ENCODE results near the gene ELAVL3. TPM values are rescaled to one million over a fixed set of nuclear protein-coding genes. Genes with fewer than 3 reads are reported as not detected.
"Not testable (repeated sequence)": the region's sequence is repeated elsewhere in the genome, so short reads cannot be mapped to it uniquely, and the experiment has no call there.

The ELAVL3 gene
- total RNA-seq, 4 donors from 2014 or later: not detected

DNA sequence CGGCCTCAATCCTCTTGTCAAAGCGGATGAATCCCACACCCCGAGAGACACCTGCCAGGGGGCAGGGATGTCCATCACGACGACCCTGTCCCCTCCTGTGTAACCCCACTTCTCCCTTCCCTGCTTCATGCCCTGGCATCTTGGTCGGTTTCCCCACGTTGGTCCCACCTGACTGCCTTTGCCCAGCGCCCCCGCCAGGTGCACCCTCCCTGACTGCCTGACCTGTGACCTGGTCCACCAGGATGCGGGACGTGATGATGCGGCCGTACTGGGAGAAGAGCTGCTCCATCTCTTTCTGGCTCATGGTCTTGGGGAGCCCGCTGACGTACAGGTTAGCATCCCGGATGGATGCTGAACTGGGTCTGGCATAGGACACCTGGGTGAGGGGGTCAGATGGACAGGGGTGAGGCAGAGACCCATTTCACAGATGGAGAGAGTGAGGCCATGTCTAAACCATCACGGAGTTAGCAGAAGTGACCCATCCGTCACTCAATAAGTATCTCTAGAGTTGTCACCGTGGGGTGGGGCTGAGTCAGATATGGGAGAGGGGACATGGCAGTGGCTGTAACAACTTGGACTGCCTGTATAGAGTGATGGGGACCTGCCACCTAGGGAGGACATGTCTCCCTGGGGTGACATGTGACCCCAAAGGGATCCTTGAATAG lies 22.5 kb downstream of the ELAVL3 start:
- H3K4me1 ChIP-seq: no peaks in the 10 kb centered on the region
- H3K9me3 ChIP-seq: no peaks in the 10 kb centered on the region
- TF ChIP-seq, protein P1, sequence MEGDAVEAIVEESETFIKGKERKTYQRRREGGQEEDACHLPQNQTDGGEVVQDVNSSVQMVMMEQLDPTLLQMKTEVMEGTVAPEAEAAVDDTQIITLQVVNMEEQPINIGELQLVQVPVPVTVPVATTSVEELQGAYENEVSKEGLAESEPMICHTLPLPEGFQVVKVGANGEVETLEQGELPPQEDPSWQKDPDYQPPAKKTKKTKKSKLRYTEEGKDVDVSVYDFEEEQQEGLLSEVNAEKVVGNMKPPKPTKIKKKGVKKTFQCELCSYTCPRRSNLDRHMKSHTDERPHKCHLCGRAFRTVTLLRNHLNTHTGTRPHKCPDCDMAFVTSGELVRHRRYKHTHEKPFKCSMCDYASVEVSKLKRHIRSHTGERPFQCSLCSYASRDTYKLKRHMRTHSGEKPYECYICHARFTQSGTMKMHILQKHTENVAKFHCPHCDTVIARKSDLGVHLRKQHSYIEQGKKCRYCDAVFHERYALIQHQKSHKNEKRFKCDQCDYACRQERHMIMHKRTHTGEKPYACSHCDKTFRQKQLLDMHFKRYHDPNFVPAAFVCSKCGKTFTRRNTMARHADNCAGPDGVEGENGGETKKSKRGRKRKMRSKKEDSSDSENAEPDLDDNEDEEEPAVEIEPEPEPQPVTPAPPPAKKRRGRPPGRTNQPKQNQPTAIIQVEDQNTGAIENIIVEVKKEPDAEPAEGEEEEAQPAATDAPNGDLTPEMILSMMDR (IDR thresholded peaks at IDR 0.05): no peak
- no peak for TF ChIP-seq POLR2A (IDR thresholded peaks at IDR 0.05)
- no peaks in the 10 kb centered on the region for H3K27me3 ChIP-seq
- DNase-seq: no peak
- no peaks in the 10 kb centered on the region for H3K36me3 ChIP-seq
- H3K27ac ChIP-seq: no peak overlapping the region
- WGBS, 2 donors: 86 to 89% methylated on average over 17 to 19 of the region's 19 CpGs
- no peak overlapping the region for H3K4me3 ChIP-seq (replicated peaks in 1 of 3)
- intact Hi-C loops (cut with DNase I): no loop called here

DNA sequence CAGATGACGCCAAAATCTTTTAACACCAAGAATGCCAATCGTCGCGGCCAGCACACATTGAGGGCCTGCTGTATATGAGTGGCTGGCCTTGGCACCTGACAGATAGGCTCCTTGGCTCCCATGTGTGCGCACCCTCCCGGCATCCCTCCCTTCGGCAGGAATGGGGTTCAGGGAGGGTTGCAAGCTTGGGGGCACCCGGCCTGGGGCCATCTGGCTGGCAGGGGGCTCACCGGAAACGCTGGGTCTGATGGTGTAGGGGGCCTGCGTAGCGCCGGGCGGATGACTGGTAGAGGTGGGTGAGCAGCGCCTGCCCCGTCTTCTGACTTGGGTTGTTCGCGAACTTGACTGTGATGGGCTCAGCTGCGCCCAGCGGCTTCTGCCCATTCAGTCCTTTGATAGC lies 23.0 kb downstream of the ELAVL3 start:
- intact Hi-C loops (cut with DNase I): no loop called here

DNA sequence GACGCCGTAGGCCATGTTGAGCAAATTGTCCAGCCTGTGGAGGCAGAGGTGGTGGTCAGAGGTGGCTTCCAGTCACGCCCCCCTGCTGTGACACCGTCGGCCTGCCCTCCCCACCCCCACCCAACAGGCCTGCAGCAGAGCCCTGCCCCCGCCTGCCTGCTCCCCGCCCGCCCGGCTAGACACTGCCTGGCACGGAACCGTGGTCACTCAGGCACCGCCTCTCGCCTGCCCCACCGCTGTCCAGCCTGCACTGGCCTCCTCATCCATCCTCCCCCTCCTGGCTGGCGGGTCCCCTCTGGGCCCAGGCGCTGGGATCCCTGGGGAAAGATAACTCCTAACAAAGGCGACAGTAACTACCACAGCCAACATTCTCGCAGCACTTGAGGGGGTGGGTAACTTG lies 23.7 kb downstream of the ELAVL3 start:
- TF ChIP-seq, protein P1 (IDR thresholded peaks at IDR 0.05): no peak
- no peak for TF ChIP-seq POLR2A (IDR thresholded peaks at IDR 0.05)
- no peaks in the 10 kb centered on the region for H3K9me3 ChIP-seq
- no peaks in the 10 kb centered on the region for H3K36me3 ChIP-seq
- no peak overlapping the region for H3K4me3 ChIP-seq (replicated peaks in 1 of 3)
- H3K27me3 ChIP-seq: no peaks in the 10 kb centered on the region
- peak in 1 of 2 donors; percentile 14 for DNase-seq
- H3K4me1 ChIP-seq: no peaks in the 10 kb centered on the region
- intact Hi-C loops (cut with DNase I): no loop called here
- WGBS, 2 donors: 24 to 30% methylated on average over 8 to 14 of the region's 18 CpGs
- no peak overlapping the region for H3K27ac ChIP-seq

More for the DNA sequence above, 23.0 kb downstream of the ELAVL3 start:
- H3K27ac ChIP-seq: no peak overlapping the region
- no peaks in the 10 kb centered on the region for H3K27me3 ChIP-seq
- no peak for DNase-seq
- H3K4me3 ChIP-seq (replicated peaks in 1 of 3): no peak overlapping the region
- 86 to 90% methylated on average over 20 of the region's 20 CpGs for WGBS, 2 donors
- no peaks in the 10 kb centered on the region for H3K9me3 ChIP-seq
- no peaks in the 10 kb centered on the region for H3K4me1 ChIP-seq
- no peak for TF ChIP-seq POLR2A (IDR thresholded peaks at IDR 0.05)
- TF ChIP-seq, protein P1 (IDR thresholded peaks at IDR 0.05): no peak
- no peaks in the 10 kb centered on the region for H3K36me3 ChIP-seq

DNA sequence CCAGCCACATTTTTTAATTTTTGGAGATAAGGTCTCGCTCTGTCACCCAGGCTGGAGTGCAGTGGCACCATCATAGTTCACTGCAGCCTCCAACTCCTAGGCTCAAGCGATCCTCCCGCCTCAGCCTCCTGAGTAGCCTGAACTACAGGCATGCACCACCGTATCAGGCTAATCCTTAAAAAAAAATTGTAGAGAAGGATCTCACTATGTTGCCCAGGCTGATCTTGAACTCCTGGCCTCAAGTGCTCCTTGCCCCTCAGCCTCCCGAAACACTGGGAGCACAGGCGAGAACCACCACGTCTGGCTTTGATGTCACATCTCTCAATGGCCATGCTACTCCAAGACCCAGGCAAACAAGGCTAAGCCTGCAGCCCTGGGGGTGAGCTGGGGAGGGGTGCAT lies 24.2 kb downstream of the ELAVL3 start:
- H3K4me1 ChIP-seq: no peaks in the 10 kb centered on the region
- H3K27ac ChIP-seq: no peak overlapping the region
- H3K36me3 ChIP-seq: no peaks in the 10 kb centered on the region
- DNase-seq: no peak
- 92 to 93% methylated on average over 7 of the region's 7 CpGs for WGBS, 2 donors
- H3K27me3 ChIP-seq: no peaks in the 10 kb centered on the region
- H3K4me3 ChIP-seq (replicated peaks in 1 of 3): no peak overlapping the region
- intact Hi-C loops (cut with DNase I): no loop called here
- TF ChIP-seq POLR2A (IDR thresholded peaks at IDR 0.05): no peak
- TF ChIP-seq, protein P1 (IDR thresholded peaks at IDR 0.05): no peak
- no peaks in the 10 kb centered on the region for H3K9me3 ChIP-seq

DNA sequence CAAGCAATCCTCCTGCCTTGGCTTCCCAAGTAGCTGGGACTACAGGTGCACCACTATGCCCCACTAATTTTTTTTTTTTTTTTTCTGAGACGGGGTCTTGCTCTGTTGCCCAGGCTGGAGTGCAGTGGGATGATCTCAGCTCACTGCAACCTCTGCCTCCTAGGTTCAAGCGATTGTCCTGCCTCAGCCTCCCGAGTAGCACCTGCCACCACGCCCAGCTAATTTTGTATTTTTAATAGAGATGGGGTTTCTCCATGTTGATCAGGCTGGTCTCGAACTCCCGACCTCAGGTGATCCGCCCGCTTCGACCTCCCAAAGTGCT lies 25.7 kb downstream of the ELAVL3 start:
- H3K27me3 ChIP-seq; H3K27ac ChIP-seq; H3K36me3 ChIP-seq; H3K9me3 ChIP-seq; H3K4me1 ChIP-seq; DNase-seq; intact Hi-C loops (cut with DNase I); H3K4me3 ChIP-seq (replicated peaks in 1 of 3): not testable (repeated sequence)
- WGBS, 2 donors: 82 to 94% methylated on average over 9 of the region's 9 CpGs

All from thyroid gland (tissue), 4 donors.